K562 (cell line): ENCODE data around the gene C2CD4B. TPM values are rescaled to one million over a fixed set of nuclear protein-coding genes. Genes with fewer than 3 reads are reported as not detected.

Experiments used
- ASH1L ChIP-seq: fragments of 450-650 bp; IDR thresholded peaks from 2 replicates; pipeline ENCODE4 v1.6.1; 2018; ENCODE audit warnings: borderline replicate concordance, mild to moderate bottlenecking, low read depth; ENCODE audit not compliant: partially characterized antibody
- CBX5 ChIP-seq: IDR thresholded peaks from 2 replicates; pipeline ENCODE4 v1.6.1; 2014; ENCODE audit warnings: low read depth, borderline replicate concordance
- CCAR2 ChIP-seq: fragments of 200-400 bp; formaldehyde crosslinking; IDR thresholded peaks from 2 replicates; pipeline ENCODE4 v1.6.1; 2017; ENCODE audit warnings: mild to moderate bottlenecking, low read depth, low read length
- CHD2 ChIP-seq: IDR thresholded peaks from 2 replicates; pipeline ENCODE4 v1.6.1; 2011; ENCODE audit warnings: low read depth, low read length
- FIP1L1 ChIP-seq: fragments of 200-400 bp; formaldehyde crosslinking; IDR thresholded peaks from 2 replicates; pipeline ENCODE4 v1.6.1; 2018; ENCODE audit warnings: mild to moderate bottlenecking, low read depth, low read length; ENCODE audit not compliant: poor library complexity, severe bottlenecking
- HDAC8 ChIP-seq: fragments of 450-650 bp; IDR thresholded peaks from 2 replicates; pipeline ENCODE4 v1.6.1; 2016; ENCODE audit warnings: mild to moderate bottlenecking, missing genetic modification characterization, moderate library complexity, missing compliant biosample characterization
- NFXL1 ChIP-seq: fragments of 450-650 bp; formaldehyde crosslinking; IDR thresholded peaks from 2 replicates; pipeline ENCODE4 v1.4.0; 2021; ENCODE audit warnings: mild to moderate bottlenecking
- PHF8 ChIP-seq: fragments of 200-600 bp; sonication (generic); IDR thresholded peaks from 2 replicates; pipeline ENCODE4 v1.6.1; 2012; ENCODE audit warnings: mixed run types, mild to moderate bottlenecking, inconsistent platforms, low read length, moderate library complexity, borderline replicate concordance
- POLR2A ChIP-seq: fragments of 450-650 bp; conservative IDR thresholded peaks from 2 replicates; pipeline ENCODE4 v1.6.1; 2016
- ZNF146 ChIP-seq: IDR thresholded peaks from one replicate; pipeline ENCODE4 v1.6.1; 2018; ENCODE audit warnings: missing compliant biosample characterization; ENCODE audit not compliant: unreplicated experiment
- polyA plus RNA-seq, 8 experiments: library from polyadenylated mRNA; depleted of rRNA in 4 of 8; stranded (reverse) in 5 of 8; unstranded in 3 of 8; fragments of >200 nt; fragmentation: Nextera tagmentation in 2 of 8; fragmentation: Illumina TruSeq in 1 of 8; extraction: Ambion mirVana in 2 of 8; extraction: Trizol in 1 of 8; gene quantifications; 2 replicates each; pipeline versions ENCODE4 v1.2.1 to v1.2.3, GENCODE V29; 2011 to 2014; ENCODE audit warnings: inconsistent platforms in 1 of 8, missing spikeins in 1 of 8
- total RNA-seq, 7 experiments: library from RNA; depleted of rRNA in 6 of 7; stranded (reverse); fragments of >200 nt in 6 of 7; fragmentation: Illumina TruSeq in 2 of 7; extraction: Trizol in 2 of 7; gene quantifications; 2 replicates each; pipeline versions ENCODE4 v1.2.1 to v1.2.3, GENCODE V29; 2011 to 2021; ENCODE audit warnings: low replicate concordance in 1 of 7
- TF ChIP-seq, protein P1 (sequence below), 2 experiments: fragments of 450-650 bp in 1 of 2; sonication (generic) in 1 of 2; formaldehyde crosslinking in 1 of 2; IDR thresholded peaks in 1 of 2; conservative IDR thresholded peaks in 1 of 2; 2 replicates each; pipeline versions ENCODE4 v1.6.1 to v1.8.1; 2016 to 2023; ENCODE audit warnings: mild to moderate bottlenecking in 2 of 2, moderate library complexity in 2 of 2, inconsistent platforms in 1 of 2, missing genetic modification reagents in 1 of 2
- TF ChIP-seq, protein P2 (sequence below): fragments of 450-650 bp; IDR thresholded peaks from 2 replicates; pipeline ENCODE4 v1.6.1; 2014; ENCODE audit warnings: low read depth, mild to moderate bottlenecking, moderate library complexity, borderline replicate concordance
- TF ChIP-seq, protein P3 (sequence below): IDR thresholded peaks from 3 replicates; pipeline ENCODE4 v1.6.1; 2011; ENCODE audit warnings: borderline replicate concordance, mild to moderate bottlenecking; ENCODE audit not compliant: insufficient read length, insufficient read depth
- TF ChIP-seq, protein P4 (sequence below): fragments of 250-450 bp; sonication (Bioruptor Pico); IDR thresholded peaks from 2 replicates; pipeline ENCODE4 v1.8.0; 2022; ENCODE audit warnings: inconsistent platforms, mild to moderate bottlenecking, moderate library complexity, borderline replicate concordance
- TF ChIP-seq, protein P5 (sequence below): sonication (generic); formaldehyde crosslinking; IDR thresholded peaks from 2 replicates; pipeline ENCODE4 v1.8.1; 2023; ENCODE audit warnings: mild to moderate bottlenecking, missing genetic modification reagents
- TF ChIP-seq, protein P6 (sequence below): sonication (generic); formaldehyde crosslinking; IDR thresholded peaks from 2 replicates; pipeline ENCODE4 v1.8.0; 2023; ENCODE audit warnings: mild to moderate bottlenecking, missing genetic modification reagents

C2CD4B gene
- total and polyA plus RNA-seq, 9 of the 15 experiments (the other 6 are each of a cell fraction or from before 2014, with no cell fraction given) = 0.11 TPM; not detected in 8

DNA sequence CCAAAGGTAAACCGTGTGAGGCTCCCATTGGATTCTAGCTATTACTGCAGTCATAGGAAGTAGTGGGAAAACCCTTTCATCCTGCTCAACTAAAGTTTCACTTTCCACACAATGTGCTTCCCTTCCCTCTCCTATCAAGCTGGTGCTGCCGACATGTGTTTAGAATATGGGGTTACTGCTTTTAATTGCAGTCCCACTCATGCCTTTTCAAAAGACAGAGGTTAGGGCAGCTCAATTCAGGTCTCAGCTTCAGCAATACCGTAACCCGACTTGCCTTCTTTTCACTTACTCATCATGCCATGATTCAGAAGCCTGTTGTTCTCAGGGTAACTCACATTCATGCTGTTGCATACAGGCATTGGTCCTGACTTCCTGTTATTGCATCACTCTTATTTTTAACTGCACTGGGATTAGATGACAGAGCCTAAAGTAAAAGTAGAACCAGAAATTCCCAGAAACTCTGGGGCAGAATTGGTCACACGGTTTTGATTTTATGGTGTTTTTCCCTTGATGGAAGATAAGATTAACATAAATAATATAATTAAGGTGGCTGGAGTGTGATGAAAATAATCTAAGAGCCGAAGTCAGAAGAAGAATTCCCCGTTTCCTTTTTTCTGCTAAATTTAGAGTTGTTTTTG, 45.7 kb downstream of the C2CD4B start (continued):
- TF ChIP-seq, protein P1, sequence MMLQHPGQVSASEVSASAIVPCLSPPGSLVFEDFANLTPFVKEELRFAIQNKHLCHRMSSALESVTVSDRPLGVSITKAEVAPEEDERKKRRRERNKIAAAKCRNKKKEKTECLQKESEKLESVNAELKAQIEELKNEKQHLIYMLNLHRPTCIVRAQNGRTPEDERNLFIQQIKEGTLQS (IDR thresholded peaks at IDR 0.05) = peak; percentile 99
- TF ChIP-seq, protein P1 (CRISPR knock-in tag; conservative IDR thresholded peaks at IDR 0.05) = peak; percentile 76; the same call in 1 of the 2 replicates
- TF ChIP-seq NFXL1 (CRISPR knock-in tag) = no peak
- no peak for TF ChIP-seq ASH1L
- no peak for TF ChIP-seq ZNF146 (CRISPR knock-in tag)
- no peak for TF ChIP-seq FIP1L1
- TF ChIP-seq, protein P2, sequence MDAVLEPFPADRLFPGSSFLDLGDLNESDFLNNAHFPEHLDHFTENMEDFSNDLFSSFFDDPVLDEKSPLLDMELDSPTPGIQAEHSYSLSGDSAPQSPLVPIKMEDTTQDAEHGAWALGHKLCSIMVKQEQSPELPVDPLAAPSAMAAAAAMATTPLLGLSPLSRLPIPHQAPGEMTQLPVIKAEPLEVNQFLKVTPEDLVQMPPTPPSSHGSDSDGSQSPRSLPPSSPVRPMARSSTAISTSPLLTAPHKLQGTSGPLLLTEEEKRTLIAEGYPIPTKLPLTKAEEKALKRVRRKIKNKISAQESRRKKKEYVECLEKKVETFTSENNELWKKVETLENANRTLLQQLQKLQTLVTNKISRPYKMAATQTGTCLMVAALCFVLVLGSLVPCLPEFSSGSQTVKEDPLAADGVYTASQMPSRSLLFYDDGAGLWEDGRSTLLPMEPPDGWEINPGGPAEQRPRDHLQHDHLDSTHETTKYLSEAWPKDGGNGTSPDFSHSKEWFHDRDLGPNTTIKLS = no peak
- TF ChIP-seq CBX5 = no peak
- no peak for TF ChIP-seq PHF8
- TF ChIP-seq, protein P3, sequence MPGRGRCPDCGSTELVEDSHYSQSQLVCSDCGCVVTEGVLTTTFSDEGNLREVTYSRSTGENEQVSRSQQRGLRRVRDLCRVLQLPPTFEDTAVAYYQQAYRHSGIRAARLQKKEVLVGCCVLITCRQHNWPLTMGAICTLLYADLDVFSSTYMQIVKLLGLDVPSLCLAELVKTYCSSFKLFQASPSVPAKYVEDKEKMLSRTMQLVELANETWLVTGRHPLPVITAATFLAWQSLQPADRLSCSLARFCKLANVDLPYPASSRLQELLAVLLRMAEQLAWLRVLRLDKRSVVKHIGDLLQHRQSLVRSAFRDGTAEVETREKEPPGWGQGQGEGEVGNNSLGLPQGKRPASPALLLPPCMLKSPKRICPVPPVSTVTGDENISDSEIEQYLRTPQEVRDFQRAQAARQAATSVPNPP = no peak
- TF ChIP-seq, protein P4, sequence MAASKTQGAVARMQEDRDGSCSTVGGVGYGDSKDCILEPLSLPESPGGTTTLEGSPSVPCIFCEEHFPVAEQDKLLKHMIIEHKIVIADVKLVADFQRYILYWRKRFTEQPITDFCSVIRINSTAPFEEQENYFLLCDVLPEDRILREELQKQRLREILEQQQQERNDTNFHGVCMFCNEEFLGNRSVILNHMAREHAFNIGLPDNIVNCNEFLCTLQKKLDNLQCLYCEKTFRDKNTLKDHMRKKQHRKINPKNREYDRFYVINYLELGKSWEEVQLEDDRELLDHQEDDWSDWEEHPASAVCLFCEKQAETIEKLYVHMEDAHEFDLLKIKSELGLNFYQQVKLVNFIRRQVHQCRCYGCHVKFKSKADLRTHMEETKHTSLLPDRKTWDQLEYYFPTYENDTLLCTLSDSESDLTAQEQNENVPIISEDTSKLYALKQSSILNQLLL (CRISPR knock-in tag) = no peak
- TF ChIP-seq HDAC8 (tag) = no peak
- TF ChIP-seq, protein P5, sequence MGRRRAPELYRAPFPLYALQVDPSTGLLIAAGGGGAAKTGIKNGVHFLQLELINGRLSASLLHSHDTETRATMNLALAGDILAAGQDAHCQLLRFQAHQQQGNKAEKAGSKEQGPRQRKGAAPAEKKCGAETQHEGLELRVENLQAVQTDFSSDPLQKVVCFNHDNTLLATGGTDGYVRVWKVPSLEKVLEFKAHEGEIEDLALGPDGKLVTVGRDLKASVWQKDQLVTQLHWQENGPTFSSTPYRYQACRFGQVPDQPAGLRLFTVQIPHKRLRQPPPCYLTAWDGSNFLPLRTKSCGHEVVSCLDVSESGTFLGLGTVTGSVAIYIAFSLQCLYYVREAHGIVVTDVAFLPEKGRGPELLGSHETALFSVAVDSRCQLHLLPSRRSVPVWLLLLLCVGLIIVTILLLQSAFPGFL (CRISPR knock-in tag) = no peak
- TF ChIP-seq POLR2A = no peak
- no peak for TF ChIP-seq CCAR2
- no peak for TF ChIP-seq CHD2
- TF ChIP-seq, protein P6, sequence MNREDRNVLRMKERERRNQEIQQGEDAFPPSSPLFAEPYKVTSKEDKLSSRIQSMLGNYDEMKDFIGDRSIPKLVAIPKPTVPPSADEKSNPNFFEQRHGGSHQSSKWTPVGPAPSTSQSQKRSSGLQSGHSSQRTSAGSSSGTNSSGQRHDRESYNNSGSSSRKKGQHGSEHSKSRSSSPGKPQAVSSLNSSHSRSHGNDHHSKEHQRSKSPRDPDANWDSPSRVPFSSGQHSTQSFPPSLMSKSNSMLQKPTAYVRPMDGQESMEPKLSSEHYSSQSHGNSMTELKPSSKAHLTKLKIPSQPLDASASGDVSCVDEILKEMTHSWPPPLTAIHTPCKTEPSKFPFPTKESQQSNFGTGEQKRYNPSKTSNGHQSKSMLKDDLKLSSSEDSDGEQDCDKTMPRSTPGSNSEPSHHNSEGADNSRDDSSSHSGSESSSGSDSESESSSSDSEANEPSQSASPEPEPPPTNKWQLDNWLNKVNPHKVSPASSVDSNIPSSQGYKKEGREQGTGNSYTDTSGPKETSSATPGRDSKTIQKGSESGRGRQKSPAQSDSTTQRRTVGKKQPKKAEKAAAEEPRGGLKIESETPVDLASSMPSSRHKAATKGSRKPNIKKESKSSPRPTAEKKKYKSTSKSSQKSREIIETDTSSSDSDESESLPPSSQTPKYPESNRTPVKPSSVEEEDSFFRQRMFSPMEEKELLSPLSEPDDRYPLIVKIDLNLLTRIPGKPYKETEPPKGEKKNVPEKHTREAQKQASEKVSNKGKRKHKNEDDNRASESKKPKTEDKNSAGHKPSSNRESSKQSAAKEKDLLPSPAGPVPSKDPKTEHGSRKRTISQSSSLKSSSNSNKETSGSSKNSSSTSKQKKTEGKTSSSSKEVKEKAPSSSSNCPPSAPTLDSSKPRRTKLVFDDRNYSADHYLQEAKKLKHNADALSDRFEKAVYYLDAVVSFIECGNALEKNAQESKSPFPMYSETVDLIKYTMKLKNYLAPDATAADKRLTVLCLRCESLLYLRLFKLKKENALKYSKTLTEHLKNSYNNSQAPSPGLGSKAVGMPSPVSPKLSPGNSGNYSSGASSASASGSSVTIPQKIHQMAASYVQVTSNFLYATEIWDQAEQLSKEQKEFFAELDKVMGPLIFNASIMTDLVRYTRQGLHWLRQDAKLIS (CRISPR knock-in tag) = no peak
